DOHH2 (cell line): ENCODE data around the gene DGCR2.

Experiments
- H3F3A ChIP-seq: fragments of 200-600 bp; sonication (generic), shearing (Covaris generic); 2 replicates; pipeline ENCODE4 v1.6.0; 2016; ENCODE audit warnings: antibody characterized with exemption, mild to moderate bottlenecking; ENCODE audit not compliant: control insufficient read depth, insufficient read depth
- H3K27ac ChIP-seq: fragments of 200-600 bp; sonication (generic); 2 replicates; pipeline ENCODE4 v1.5.1; 2014; ENCODE audit warnings: low read depth, mild to moderate bottlenecking, low read length, moderate library complexity
- H3K27me3 ChIP-seq: fragments of 200-600 bp; sonication (generic); 2 replicates; pipeline ENCODE4 v1.6.1; 2014; ENCODE audit warnings: mild to moderate bottlenecking, low read length, mixed read lengths; ENCODE audit not compliant: control insufficient read depth
- H3K36me3 ChIP-seq: fragments of 200-600 bp; sonication (generic); 2 replicates; pipeline ENCODE4 v1.6.1; 2014; ENCODE audit warnings: mild to moderate bottlenecking, low read length, moderate library complexity, mixed read lengths; ENCODE audit not compliant: control insufficient read depth
- H3K4me1 ChIP-seq: fragments of 200-600 bp; sonication (generic); 2 replicates; pipeline ENCODE4 v1.6.1; 2014; ENCODE audit warnings: mild to moderate bottlenecking, low read length, mixed read lengths; ENCODE audit not compliant: control insufficient read depth
- H3K4me2 ChIP-seq: fragments of 200-600 bp; sonication (generic); 2 replicates; pipeline ENCODE4 v1.6.0; 2014; ENCODE audit warnings: mild to moderate bottlenecking, low read length, moderate library complexity
- H3K4me3 ChIP-seq: fragments of 200-600 bp; sonication (generic); 2 replicates; pipeline ENCODE4 v1.5.1; 2014; ENCODE audit warnings: mild to moderate bottlenecking, low read length, mixed read lengths
- H3K79me2 ChIP-seq: fragments of 200-600 bp; sonication (generic); 2 replicates; pipeline ENCODE4 v1.6.1; 2014; ENCODE audit warnings: mild to moderate bottlenecking, low read length, mixed read lengths; ENCODE audit not compliant: control insufficient read depth
- H3K9me2 ChIP-seq: fragments of 200-600 bp; sonication (generic); replicated peaks from 2 replicates; pipeline ENCODE4 v1.6.1; 2014; ENCODE audit warnings: mild to moderate bottlenecking, low read length, mixed read lengths; ENCODE audit not compliant: control insufficient read depth
- H3K9me3 ChIP-seq: fragments of 200-600 bp; sonication (generic); 2 replicates; pipeline ENCODE4 v1.6.1; 2014; ENCODE audit warnings: antibody characterized with exemption, low read length, mixed read lengths; ENCODE audit not compliant: control insufficient read depth, insufficient read depth
- H4K20me1 ChIP-seq: fragments of 200-600 bp; sonication (generic); 2 replicates; pipeline ENCODE4 v1.6.0; 2014; ENCODE audit warnings: low read depth, mild to moderate bottlenecking, antibody characterized with exemption, low read length, moderate library complexity; ENCODE audit not compliant: control insufficient read depth, insufficient read depth
- EZH2phosphoT487 ChIP-seq: fragments of 200-600 bp; sonication (generic); IDR thresholded peaks from 2 replicates; pipeline ENCODE4 v1.6.1; 2017; ENCODE audit warnings: borderline replicate concordance, mild to moderate bottlenecking, antibody characterized with exemption, low read length, moderate library complexity, mixed read lengths
- TF ChIP-seq, protein P1 (sequence below): fragments of 200-600 bp; sonication (generic); IDR thresholded peaks from one replicate; pipeline ENCODE4 v1.5.1; 2014; ENCODE audit warnings: antibody characterized with exemption, mild to moderate bottlenecking, low read depth, low read length; ENCODE audit not compliant: poor library complexity, severe bottlenecking

DGCR2 gene

GRCh38 chr22:19137384-19138216 is 15.4 kb upstream of the DGCR2 start:
- H3K36me3 ChIP-seq, result peaks cover 75% of the 10 kb centered on the region
- no peak for TF ChIP-seq EZH2phosphoT487
- no peak overlapping the region for H3K27ac ChIP-seq
- no peak overlapping the region for H3K4me2 ChIP-seq
- no peaks in the 10 kb centered on the region for H3F3A ChIP-seq
- no peaks in the 10 kb centered on the region for H4K20me1 ChIP-seq
- H3K27me3 ChIP-seq, result no peaks in the 10 kb centered on the region
- peaks cover 7% of the 10 kb centered on the region for H3K79me2 ChIP-seq
- H3K4me3 ChIP-seq, result no peak overlapping the region
- H3K9me2 ChIP-seq, result no peaks in the 10 kb centered on the region
- H3K4me1 ChIP-seq, result no peaks in the 10 kb centered on the region
- no peaks in the 10 kb centered on the region for H3K9me3 ChIP-seq

DNA sequence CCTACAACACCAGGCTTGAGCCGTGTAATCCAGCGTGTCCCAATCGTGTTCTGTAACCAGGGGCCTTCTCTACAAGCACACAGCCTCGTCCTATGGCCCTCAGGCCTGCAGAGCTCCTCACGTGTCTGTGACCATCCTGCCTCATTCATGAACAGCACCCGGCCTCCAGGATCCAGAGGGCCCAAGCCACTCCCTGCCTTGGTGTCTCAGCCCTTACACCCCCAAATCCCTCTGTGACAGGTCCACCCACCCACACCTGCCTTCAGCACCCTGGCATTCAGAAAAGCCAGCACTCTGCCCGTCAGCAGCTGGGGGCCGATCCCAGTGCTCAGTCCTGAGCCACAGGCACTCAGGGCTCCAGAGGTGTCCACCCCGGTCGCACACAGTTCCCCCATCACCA is 14.7 kb upstream of the DGCR2 start:
- no peak for TF ChIP-seq EZH2phosphoT487
- TF ChIP-seq, protein P1, sequence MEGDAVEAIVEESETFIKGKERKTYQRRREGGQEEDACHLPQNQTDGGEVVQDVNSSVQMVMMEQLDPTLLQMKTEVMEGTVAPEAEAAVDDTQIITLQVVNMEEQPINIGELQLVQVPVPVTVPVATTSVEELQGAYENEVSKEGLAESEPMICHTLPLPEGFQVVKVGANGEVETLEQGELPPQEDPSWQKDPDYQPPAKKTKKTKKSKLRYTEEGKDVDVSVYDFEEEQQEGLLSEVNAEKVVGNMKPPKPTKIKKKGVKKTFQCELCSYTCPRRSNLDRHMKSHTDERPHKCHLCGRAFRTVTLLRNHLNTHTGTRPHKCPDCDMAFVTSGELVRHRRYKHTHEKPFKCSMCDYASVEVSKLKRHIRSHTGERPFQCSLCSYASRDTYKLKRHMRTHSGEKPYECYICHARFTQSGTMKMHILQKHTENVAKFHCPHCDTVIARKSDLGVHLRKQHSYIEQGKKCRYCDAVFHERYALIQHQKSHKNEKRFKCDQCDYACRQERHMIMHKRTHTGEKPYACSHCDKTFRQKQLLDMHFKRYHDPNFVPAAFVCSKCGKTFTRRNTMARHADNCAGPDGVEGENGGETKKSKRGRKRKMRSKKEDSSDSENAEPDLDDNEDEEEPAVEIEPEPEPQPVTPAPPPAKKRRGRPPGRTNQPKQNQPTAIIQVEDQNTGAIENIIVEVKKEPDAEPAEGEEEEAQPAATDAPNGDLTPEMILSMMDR, result no peak
- no peaks in the 10 kb centered on the region for H3K79me2 ChIP-seq

GRCh38 chr22:19134874-19135273 is 12.7 kb upstream of the DGCR2 start:
- Histone ChIP-seq H3K4me2 (no peak overlapping the region), H3K36me3 (peaks cover 55% of the 10 kb centered on the region), H4K20me1 (no peaks in the 10 kb centered on the region), H3K4me1 (no peaks in the 10 kb centered on the region), H3K27me3 (no peaks in the 10 kb centered on the region), H3K9me2 (no peaks in the 10 kb centered on the region), H3K27ac (no peak overlapping the region), H3K4me3 (no peak overlapping the region), H3K79me2 (no peaks in the 10 kb centered on the region), H3F3A (no peaks in the 10 kb centered on the region), H3K9me3 (no peaks in the 10 kb centered on the region)
- TF ChIP-seq, protein P1, result no peak
- TF ChIP-seq EZH2phosphoT487, result no peak

More for the DNA sequence above, 14.7 kb upstream of the DGCR2 start:
- H3K4me2 ChIP-seq, result no peak overlapping the region
- peaks cover 71% of the 10 kb centered on the region for H3K36me3 ChIP-seq
- no peak overlapping the region for H3K4me3 ChIP-seq
- no peaks in the 10 kb centered on the region for H3K4me1 ChIP-seq
- H3K27me3 ChIP-seq, result no peaks in the 10 kb centered on the region
- no peaks in the 10 kb centered on the region for H3F3A ChIP-seq
- no peak overlapping the region for H3K27ac ChIP-seq
- no peaks in the 10 kb centered on the region for H4K20me1 ChIP-seq
- H3K9me2 ChIP-seq, result no peaks in the 10 kb centered on the region
- H3K9me3 ChIP-seq, result no peaks in the 10 kb centered on the region

- TF ChIP-seq EZH2phosphoT487, result no peak
- TF ChIP-seq, protein P1, result no peak
- Histone ChIP-seq H3K36me3 (peaks cover 50% of the 10 kb centered on the region), H3K27me3 (no peaks in the 10 kb centered on the region), H3K79me2 (no peaks in the 10 kb centered on the region), H3K4me3 (no peak overlapping the region), H4K20me1 (no peaks in the 10 kb centered on the region), H3F3A (no peaks in the 10 kb centered on the region), H3K9me2 (no peaks in the 10 kb centered on the region), H3K27ac (no peak overlapping the region), H3K9me3 (no peaks in the 10 kb centered on the region), H3K4me2 (no peak overlapping the region), H3K4me1 (no peaks in the 10 kb centered on the region)
Measured at GRCh38 chr22:19134176-19134831, 12.1 kb upstream of the DGCR2 start.
